ENCODE data around the gene KCTD16. TPM values are rescaled to one million over a fixed set of nuclear protein-coding genes. Genes with fewer than 3 reads are reported as not detected.

The KCTD16 gene
- polyA plus RNA-seq, 2 of the 4 experiments (the other 2 are of a cell fraction) = 0.10 to 0.32 TPM

DNA sequence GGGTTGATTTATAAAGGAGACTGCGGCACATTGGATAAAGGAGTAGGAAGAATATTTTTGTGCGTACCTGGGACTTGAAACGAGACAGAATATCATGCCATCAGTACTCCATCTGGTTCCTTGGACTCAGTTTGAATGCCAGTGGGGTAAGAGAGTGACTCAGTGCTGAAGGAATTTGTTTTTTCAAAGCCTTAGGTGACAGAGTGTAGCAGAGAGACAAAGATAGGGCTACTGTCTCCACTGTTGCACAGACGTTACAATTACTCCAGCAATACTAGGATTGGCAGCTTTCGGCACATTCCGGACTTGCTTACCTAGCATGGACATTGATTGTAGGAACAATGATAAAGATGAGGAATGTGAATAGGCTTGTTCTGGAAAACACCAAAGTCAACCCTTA, 250.7 kb downstream of the KCTD16 start:
- FAIRE-seq (no peak), ATAC-seq (no peak)
- WGBS (ENCODE audit: missing lambda C conversion rate) = 44% methylated on average over 6 of the region's 6 CpGs

DNA sequence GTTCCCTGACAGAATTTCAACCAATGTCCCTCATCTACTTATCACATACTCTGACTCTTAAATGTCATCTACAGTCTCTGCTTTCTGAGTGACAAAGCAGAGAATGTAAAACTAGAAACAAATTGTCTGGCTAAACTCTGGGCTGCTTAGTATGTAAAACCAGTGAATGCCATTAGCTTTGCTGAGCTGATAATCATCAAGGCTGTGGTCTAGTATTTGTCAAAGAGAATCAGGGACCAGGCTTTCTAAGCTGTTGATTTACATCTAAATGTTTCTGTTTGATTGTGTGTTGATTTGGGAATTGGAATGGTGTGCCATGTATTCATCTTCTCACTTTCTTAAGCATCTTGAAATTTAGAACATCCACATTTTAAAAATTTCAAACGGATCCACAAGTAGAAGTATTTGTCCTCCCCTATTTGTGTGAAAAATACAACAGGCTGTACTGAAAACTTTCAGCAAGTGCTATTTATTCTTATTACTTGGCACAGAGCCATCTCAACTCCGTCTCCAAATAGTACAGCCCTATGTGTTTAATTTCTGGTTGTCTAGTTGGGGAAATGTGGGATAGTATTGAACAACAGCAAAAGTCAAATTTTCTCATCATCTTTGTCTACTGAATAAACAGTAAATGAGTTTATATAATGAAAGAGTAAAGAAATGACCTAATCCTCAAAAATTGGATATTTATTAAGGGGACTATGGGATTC, 251.5 kb downstream of the KCTD16 start:
- FAIRE-seq = no peak
- no peak overlapping the region for H3K4me3 ChIP-seq
- H3K27ac ChIP-seq = no peak overlapping the region
- WGBS (ENCODE audit: missing lambda C conversion rate) = 21% methylated on average over 2 of the region's 2 CpGs
- H3K9me3 ChIP-seq = no peaks in the 10 kb centered on the region
- ChIA-PET CTCF (no interaction called here), POLR2A (no interaction called here)
- H3K4me2 ChIP-seq = no peak overlapping the region
- no peak for ATAC-seq
- no peaks in the 10 kb centered on the region for H3K4me1 ChIP-seq
- no peak for DNase-seq (ENCODE audit: low read depth in 1 of 2, low spot score in 1 of 2)
- TF ChIP-seq HOXB5 (CRISPR knock-in tag; IDR thresholded peaks at IDR 0.05) (no peak), RFX5 (IDR thresholded peaks at IDR 0.05) (no peak), BHLHE40 (IDR thresholded peaks at IDR 0.05; ENCODE audit: low read depth, low read length) (no peak), CHD2 (IDR thresholded peaks at IDR 0.05; ENCODE audit: low read length, partially characterized antibody) (no peak), ZSCAN20 (CRISPR knock-in tag; IDR thresholded peaks at IDR 0.05) (no peak), TFCP2L1 (CRISPR knock-in tag; IDR thresholded peaks at IDR 0.05) (no peak), FOSL2 (IDR thresholded peaks at IDR 0.05) (no peak), FOSL2 (CRISPR knock-in tag; IDR thresholded peaks at IDR 0.05) (no peak)
- TF ChIP-seq, protein P1, sequence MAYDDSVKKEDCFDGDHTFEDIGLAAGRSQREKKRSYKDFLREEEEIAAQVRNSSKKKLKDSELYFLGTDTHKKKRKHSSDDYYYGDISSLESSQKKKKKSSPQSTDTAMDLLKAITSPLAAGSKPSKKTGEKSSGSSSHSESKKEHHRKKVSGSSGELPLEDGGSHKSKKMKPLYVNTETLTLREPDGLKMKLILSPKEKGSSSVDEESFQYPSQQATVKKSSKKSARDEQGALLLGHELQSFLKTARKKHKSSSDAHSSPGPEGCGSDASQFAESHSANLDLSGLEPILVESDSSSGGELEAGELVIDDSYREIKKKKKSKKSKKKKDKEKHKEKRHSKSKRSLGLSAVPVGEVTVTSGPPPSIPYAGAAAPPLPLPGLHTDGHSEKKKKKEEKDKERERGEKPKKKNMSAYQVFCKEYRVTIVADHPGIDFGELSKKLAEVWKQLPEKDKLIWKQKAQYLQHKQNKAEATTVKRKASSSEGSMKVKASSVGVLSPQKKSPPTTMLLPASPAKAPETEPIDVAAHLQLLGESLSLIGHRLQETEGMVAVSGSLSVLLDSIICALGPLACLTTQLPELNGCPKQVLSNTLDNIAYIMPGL (CRISPR knock-in tag; IDR thresholded peaks at IDR 0.05; ENCODE audit: borderline replicate concordance) = no peak
- TF ChIP-seq, protein P2, sequence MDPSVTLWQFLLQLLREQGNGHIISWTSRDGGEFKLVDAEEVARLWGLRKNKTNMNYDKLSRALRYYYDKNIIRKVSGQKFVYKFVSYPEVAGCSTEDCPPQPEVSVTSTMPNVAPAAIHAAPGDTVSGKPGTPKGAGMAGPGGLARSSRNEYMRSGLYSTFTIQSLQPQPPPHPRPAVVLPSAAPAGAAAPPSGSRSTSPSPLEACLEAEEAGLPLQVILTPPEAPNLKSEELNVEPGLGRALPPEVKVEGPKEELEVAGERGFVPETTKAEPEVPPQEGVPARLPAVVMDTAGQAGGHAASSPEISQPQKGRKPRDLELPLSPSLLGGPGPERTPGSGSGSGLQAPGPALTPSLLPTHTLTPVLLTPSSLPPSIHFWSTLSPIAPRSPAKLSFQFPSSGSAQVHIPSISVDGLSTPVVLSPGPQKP (IDR thresholded peaks at IDR 0.05; ENCODE audit: low read depth, low read length) = no peak
- TF ChIP-seq, protein P3, sequence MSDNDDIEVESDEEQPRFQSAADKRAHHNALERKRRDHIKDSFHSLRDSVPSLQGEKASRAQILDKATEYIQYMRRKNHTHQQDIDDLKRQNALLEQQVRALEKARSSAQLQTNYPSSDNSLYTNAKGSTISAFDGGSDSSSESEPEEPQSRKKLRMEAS (IDR thresholded peaks at IDR 0.05) = no peak

More for the DNA sequence above, 250.7 kb downstream of the KCTD16 start:
- no peak for DNase-seq (ENCODE audit: low read depth in 1 of 2, low spot score in 1 of 2)
- no peaks in the 10 kb centered on the region for H3K9me3 ChIP-seq
- ChIA-PET POLR2A (no interaction called here), CTCF (no interaction called here)
- no peak overlapping the region for H3K4me3 ChIP-seq
- TF ChIP-seq ZFP36 (IDR thresholded peaks at IDR 0.05; ENCODE audit: borderline replicate concordance, partially characterized antibody) (no peak), NR3C1 (IDR thresholded peaks at IDR 0.05) (no peak), MAFK (IDR thresholded peaks at IDR 0.05; ENCODE audit: partially characterized antibody) (no peak), EP300 (IDR thresholded peaks at IDR 0.05) (no peak), ZNF302 (CRISPR knock-in tag; IDR thresholded peaks at IDR 0.05) (no peak), TFCP2L1 (CRISPR knock-in tag; IDR thresholded peaks at IDR 0.05) (no peak), KDM5A (IDR thresholded peaks at IDR 0.05) (no peak), CHD2 (IDR thresholded peaks at IDR 0.05; ENCODE audit: low read length, partially characterized antibody) (no peak), MAZ (IDR thresholded peaks at IDR 0.05; ENCODE audit: borderline replicate concordance, low read depth, low read length) (no peak), ESRRA (IDR thresholded peaks at IDR 0.05; ENCODE audit: borderline replicate concordance, low read length) (no peak), HOXB5 (CRISPR knock-in tag; IDR thresholded peaks at IDR 0.05) (no peak), FOXS1 (CRISPR knock-in tag; IDR thresholded peaks at IDR 0.05) (no peak)
- TF ChIP-seq, protein P4, sequence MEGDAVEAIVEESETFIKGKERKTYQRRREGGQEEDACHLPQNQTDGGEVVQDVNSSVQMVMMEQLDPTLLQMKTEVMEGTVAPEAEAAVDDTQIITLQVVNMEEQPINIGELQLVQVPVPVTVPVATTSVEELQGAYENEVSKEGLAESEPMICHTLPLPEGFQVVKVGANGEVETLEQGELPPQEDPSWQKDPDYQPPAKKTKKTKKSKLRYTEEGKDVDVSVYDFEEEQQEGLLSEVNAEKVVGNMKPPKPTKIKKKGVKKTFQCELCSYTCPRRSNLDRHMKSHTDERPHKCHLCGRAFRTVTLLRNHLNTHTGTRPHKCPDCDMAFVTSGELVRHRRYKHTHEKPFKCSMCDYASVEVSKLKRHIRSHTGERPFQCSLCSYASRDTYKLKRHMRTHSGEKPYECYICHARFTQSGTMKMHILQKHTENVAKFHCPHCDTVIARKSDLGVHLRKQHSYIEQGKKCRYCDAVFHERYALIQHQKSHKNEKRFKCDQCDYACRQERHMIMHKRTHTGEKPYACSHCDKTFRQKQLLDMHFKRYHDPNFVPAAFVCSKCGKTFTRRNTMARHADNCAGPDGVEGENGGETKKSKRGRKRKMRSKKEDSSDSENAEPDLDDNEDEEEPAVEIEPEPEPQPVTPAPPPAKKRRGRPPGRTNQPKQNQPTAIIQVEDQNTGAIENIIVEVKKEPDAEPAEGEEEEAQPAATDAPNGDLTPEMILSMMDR (IDR thresholded peaks at IDR 0.05) = no peak
- TF ChIP-seq, protein P2 (IDR thresholded peaks at IDR 0.05; ENCODE audit: low read depth, low read length) = no peak
- TF ChIP-seq, protein P5, sequence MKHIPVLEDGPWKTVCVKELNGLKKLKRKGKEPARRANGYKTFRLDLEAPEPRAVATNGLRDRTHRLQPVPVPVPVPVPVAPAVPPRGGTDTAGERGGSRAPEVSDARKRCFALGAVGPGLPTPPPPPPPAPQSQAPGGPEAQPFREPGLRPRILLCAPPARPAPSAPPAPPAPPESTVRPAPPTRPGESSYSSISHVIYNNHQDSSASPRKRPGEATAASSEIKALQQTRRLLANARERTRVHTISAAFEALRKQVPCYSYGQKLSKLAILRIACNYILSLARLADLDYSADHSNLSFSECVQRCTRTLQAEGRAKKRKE (CRISPR knock-in tag; IDR thresholded peaks at IDR 0.05; ENCODE audit: low read depth) = no peak
- TF ChIP-seq, protein P6, sequence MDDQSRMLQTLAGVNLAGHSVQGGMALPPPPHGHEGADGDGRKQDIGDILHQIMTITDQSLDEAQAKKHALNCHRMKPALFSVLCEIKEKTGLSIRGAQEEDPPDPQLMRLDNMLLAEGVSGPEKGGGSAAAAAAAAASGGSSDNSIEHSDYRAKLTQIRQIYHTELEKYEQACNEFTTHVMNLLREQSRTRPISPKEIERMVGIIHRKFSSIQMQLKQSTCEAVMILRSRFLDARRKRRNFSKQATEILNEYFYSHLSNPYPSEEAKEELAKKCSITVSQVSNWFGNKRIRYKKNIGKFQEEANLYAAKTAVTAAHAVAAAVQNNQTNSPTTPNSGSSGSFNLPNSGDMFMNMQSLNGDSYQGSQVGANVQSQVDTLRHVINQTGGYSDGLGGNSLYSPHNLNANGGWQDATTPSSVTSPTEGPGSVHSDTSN (IDR thresholded peaks at IDR 0.05) = no peak
- TF ChIP-seq, protein P1 (CRISPR knock-in tag; IDR thresholded peaks at IDR 0.05; ENCODE audit: borderline replicate concordance) = no peak
- TF ChIP-seq, protein P7, sequence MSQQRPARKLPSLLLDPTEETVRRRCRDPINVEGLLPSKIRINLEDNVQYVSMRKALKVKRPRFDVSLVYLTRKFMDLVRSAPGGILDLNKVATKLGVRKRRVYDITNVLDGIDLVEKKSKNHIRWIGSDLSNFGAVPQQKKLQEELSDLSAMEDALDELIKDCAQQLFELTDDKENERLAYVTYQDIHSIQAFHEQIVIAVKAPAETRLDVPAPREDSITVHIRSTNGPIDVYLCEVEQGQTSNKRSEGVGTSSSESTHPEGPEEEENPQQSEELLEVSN (IDR thresholded peaks at IDR 0.05; ENCODE audit: borderline replicate concordance, low read depth) = no peak
- H3K27ac ChIP-seq = no peak overlapping the region
- no peak overlapping the region for H3K4me2 ChIP-seq
- no peaks in the 10 kb centered on the region for H3K4me1 ChIP-seq
